Head of caudate nucleus (tissue), 42 donors: ENCODE results near the gene CCDC190.
"Not testable (repeated sequence)": the region's sequence is repeated elsewhere in the genome, so short reads cannot be mapped to it uniquely, and the experiment has no call there.

Experiments
- DNase-seq, 42 donors: peaks; one replicate each; pipeline versions ENCODE4 v3.0.0 to v3.0.0-alpha.2; 2020 to 2021; ENCODE audit warnings: mixed read lengths in 7 of 42
- intact Hi-C: fragments of 100-400 bp; cut with DNase I; formaldehyde crosslinking; loops from one replicate; pipeline ENCODE4 v1.15.0; 2022

CCDC190 gene

DNA sequence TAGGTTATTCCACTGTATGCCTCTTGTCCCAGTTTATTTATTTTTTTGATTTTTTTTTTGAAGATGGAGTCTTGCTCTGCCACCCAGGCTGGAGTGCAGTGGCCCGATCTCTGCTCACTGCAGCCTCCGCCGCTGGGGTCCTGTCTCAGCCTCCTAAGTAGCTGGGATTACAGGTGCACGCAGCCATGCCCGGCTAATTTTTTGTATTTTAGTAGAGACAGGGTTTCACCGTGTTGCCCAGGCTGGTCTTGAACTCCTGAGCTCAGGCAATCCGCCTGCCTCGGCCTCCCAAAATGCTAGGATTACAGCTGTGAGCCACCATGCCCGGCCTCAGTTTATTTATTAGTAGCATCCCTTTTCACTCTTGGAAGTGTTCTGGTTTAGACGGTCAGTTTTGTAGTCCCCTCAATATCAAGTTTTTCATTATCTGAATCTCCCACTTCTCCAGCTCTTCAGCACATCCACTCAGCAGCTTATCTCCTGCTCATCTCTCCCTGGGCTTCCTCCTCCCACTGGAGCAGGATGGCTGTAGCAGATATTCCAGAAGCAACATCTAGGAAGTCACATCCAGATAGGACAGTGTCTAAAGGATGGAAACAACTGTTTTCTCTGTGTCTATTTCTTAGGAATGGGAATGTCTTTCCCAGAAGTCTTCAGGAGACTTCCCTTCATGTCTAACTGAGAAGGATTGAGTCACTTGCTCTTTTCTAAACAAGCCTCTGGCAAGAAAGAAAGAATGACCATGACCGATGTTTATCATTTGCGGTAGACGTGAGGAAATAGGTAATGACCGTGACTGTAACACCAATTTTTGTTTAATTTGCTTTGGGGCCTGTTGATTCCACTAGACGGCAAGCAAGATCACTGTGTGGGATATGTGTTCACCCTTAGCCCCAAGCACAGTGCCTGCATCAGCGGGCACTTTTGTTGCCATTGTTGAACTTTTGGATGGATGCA, 14.4 kb downstream of the CCDC190 start:
- DNase-seq, result no peak
- intact Hi-C loops, result loop anchor here (10.0 kb wide), 1 partner anchor 468 kb away; no protein-coding TSS in a partner anchor

DNA sequence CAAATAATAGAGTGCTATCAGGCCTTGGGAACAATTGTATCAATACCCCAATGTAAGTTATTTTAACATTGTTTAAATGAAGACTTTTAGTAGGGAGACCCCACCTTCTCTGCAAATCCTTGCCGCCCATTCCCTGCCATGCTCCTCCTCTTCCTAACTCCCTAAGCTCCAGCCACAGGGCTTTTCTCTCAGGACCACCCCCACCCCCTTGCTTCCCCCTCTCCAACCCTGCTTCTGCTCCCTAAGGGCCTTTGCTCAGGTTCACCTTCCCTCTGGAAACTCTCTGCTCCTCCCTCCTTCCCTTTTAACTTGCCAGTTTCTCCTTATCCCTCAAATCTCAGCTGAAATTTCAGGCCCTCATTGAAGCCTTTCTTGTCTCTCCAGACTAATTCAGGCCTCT, 16.8 kb downstream of the CCDC190 start:
- intact Hi-C loops, result loop anchor here (10.0 kb wide), 1 partner anchor 471 kb away; no protein-coding TSS in a partner anchor

DNA sequence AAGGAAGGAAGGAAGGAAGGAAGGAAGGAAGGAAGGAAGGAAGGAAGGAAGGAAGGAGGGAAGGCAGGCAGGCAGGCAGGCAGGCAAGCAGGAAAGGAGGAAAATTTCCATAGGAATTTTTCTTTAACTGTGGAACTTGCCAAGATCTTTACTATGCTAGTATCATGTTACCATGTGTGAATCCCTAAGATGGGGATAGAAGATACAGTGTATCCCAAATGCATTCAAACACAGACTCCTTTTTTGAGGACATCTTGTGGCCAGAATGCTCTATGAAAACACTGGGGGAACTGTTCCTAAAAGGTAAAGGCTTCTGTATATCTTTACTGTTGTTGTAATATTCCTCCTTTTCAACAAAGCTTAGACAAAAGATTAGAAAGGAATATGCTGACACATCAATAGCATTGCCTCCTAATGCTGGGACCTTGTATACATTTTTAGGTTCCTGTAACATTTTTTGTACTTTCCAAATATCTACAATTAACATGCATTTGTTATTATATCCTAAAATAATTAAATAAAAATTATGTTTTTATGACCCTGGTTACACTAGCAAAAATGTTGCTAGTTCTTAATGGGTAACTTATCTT, 20.6 kb downstream of the CCDC190 start:
- DNase-seq, result no peak
- intact Hi-C loops, result loop anchor here (10.0 kb wide), 1 partner anchor 474 kb away; no protein-coding TSS in a partner anchor

More for the DNA sequence above, 16.8 kb downstream of the CCDC190 start:
- no peak for DNase-seq

DNA sequence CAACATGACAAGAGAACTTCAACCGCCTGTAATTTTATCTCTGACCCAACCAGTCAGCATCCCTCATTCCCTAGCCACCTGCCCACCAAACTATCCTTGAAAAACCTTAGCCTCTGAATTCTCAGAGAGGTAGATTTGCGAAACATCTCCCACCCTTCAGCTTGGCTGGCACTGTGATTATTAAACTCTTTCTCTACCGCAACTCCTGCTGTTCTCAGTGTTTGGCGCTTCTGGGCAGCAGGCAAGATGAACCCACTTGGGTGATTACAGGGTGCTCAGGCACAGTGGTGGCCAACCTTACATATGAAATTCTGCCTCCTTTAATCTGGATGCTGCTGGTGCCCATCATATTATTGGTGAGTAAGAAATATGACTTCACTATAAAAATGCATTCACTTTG, 22.1 kb downstream of the CCDC190 start:
- no peak for DNase-seq
- intact Hi-C loops, result no loop called here

DNA sequence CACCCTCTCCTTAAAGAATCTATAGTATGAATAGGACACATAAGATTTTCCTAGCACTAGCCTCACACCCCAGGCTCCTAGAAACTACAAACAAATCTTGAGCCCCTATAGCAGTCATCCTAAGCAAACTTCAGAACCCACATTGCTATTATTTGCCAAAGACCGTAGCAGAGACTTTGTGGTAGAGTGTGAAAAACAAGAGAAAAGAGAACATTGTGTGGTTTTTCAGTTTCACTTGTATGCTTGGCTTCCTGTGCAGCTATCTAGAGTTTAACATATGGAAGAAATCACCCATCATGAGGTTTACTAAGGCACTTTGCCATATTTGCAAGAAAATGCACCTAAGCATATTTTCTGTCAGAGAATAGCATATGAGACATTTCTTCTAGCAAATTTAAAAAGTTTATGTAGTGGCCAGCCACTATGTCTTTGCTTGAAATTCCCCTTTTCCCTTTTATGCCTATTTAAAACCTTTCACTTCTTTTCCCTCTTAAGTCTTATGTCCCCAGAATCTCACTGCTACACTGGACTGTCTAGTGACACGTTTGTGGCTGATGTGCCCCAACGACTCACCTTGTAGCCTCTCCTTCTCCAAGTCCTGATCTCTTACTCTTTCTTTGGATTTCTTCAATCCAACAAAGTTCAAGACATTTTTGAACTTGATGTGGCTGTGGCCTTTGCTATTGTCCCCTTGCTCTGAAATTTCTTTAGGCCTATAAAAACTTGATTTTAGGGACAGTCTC, 25.6 kb downstream of the CCDC190 start:
- DNase-seq, result no peak
- intact Hi-C loops, result no loop called here

DNA sequence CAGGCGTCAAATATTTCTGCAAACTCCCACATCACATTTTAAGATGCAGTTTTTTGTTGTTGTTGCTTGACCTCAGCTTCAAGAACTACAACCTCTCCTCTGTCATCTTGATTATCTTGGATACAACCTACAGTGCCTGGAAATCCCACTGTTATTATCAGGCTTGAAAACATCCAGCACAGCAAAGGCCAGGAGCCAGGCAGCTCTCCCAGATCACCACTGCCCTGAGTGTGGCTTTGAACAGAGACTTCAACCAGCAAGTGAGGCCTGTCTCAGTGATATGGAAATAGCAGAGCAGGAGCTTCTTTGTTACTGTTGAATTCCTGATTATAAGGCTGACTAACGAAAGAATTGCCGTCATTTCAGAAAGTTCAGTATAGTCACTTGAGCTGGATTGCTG, 28.5 kb downstream of the CCDC190 start:
- intact Hi-C loops, result no loop called here
- DNase-seq, result no peak

DNA sequence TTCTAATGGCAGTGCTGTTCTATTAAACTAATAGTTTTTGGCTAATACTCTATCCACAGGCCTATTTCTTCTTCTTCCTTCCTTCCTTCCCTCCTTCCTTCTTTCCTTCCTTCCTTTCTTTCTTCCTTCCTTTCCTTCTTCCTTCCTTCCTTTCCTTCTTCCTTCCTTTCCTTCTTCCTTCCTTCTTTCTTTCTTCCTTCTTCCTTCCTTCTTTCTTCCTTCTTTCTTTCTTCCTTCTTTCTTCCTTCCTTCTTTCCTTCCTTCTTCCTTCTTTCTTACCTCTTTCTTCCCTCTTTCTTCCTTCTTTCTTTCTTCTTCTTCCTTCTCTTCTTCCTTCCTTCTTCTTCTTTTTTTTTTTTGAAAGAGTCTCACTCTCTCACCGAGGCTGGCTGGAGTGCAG, 31.7 kb downstream of the CCDC190 start:
- intact Hi-C loops, result no loop called here
- no peak for DNase-seq

DNA sequence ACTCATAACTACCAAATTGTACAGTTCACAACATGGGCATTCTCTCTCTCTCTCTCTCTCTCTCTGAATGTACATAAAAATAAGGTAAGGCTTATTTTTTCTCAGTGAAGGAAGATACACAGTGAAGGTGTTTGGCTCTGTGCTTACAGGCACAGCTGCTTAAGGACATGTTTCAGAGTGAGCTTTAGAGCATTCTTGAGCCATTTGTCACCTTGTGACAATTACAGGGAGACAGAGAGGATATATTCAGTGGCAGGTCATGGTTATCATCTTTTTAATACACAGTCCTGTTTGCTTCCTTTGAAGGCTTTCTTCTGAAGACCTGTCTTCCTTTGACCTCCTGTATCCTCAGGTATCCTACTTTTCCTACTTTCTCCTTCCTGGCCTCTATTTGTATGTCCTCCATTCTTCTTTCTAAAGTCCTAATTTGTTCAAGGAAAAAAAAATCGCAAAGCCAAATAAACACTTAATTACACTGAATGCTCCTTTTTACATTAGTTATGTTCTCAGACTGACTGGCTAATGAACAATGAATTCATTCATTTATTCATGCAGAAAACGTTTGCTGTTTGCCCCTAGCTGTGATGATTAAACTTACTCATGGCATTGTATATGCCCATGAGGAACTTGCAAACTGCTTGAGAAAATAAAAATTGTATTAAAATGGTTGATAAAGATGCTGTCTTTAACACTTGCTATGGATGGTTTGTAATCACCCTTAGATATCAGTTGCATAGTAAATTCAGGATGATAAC, 37.0 kb downstream of the CCDC190 start:
- intact Hi-C loops, result no loop called here
- no peak for DNase-seq

DNA sequence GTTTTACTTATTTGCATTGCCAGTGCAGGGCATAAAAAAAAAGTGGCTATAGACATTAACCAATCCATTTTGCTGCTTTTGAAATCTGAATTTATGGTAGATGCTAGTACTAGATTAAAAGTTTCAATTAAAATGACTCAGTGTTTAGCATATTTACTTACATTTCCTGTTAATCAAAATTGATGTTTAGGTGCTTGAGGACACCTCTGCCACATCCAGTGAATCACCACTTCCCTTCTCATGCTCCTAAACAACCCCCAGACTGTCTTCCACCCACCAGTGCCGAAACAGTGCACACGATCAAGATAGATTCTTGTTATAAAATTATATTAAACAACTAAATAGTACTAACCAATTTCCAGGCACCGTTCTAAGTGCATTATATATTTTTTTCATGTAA, 37.7 kb downstream of the CCDC190 start:
- no peak for DNase-seq
- intact Hi-C loops, result no loop called here

DNA sequence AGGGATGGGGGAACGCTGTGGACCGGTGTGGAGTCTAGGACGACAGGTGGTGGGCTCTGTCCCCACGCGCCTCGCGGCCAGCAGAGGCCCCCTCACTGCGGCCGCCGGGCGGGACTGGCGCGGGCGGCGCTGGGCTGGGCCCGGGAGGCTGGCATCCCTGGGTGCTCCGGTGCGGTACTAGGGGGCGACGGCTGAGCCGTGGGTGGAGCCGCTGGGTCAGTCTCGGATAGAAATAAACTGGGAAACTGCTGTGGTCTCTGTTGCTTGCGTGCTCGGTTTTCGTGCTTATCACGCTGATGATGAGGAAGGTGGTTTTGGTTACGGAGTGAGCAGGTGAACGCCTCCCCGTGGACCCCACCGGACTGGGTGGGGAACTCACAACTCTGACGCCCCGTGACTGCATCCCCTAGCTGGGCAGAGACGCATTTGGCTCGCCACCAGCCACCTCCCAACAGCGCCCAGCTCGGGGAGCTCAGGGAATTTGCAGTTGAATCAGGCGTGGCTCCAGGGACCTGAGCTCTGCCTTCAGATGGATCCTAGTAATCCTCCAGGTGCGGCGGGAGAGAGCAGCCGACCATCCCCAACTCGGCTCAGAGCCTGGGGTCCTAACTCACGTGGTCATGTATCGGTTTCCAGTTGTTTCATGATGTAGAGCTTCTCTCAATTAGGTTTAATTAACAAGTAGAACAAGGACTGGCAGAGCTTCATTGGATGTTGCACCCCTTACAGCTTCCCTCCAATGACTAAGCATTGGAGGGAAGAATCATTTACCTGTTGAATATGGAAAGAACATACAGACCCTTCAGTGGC, 38.4 kb downstream of the CCDC190 start:
- intact Hi-C loops, result no loop called here
- DNase-seq, result peak in 40 of 42 donors; percentile 7 to 64 (median 28)

DNA sequence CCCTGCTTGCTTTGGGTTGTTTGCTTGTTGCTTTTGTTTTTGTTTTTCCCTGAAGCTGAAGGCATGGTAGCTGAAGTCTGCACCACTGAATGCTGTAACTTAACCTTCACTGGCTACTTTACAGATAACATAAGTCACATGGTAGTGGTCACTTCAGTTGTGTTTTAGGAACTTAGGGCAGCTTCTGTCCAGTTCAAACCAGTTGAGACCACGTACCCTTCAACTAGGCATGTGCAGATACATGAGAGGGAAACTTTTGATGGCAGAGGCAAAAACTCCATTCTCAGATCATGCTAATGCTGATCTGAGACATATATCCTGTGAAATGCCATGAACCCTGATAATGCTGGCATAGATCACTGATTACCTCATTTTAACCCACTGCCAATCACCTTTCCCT, 42.3 kb downstream of the CCDC190 start:
- DNase-seq, intact Hi-C loops: not testable (repeated sequence)

DNA sequence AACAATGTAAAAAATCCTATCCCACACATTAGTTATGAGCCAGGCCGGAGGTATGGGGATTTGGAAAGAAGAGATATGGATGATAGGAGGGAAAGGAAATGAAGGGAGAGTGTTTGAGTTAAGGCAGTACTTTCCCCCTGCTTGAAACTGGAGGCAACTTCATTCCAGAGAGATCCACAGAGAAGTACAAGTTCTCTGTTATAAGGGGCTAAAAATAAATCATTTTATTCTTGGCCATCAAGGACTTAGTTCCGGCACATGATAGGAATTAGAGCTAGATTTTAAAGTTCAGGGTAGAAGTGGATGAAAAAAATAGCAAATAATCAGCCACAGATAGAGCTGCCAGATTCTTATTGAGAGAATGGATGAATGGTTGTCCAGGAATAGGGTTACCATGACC, 42.8 kb downstream of the CCDC190 start:
- intact Hi-C loops, DNase-seq: not testable (repeated sequence)

DNA sequence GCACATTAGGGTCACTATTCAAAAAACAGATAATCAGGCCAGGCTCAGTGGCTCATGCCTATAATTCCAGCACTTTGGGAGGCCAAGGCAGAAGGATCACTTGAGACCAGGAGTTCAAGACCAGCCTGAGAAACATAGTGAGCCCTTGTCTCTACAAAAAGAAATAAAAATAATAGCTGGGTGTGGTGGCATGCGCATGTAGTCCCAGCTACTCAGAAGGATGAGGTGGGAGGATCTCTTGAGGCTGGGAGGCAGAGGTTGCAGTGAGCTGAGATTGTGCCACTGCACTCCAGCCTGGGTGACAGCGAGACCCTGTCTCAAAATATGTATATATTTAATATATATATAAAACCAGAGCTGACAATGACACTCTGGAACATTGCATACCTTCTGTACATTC, 48.6 kb downstream of the CCDC190 start:
- DNase-seq, intact Hi-C loops: not testable (repeated sequence)

DNA sequence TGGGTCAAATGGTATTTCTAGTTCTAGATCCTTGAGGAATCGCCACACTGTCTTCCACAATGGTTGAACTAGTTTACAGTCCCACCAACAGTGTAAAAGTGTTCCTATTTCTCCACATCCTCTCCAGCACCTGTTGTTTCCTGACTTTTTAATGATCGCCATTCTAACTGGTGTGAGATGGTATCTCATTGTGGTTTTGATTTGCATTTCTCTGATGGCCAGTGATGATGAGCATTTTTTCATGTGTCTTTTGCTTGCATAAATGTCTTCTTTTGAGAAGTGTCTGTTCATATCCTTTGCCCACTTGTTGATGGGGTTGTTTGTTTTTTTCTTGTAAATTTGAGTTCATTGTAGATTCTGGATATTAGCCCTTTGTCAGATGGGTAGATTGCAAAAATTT, 53.5 kb downstream of the CCDC190 start:
- intact Hi-C loops, DNase-seq: not testable (repeated sequence)
